GM23338 (cell line): ENCODE data around the gene RHOF. TPM values are rescaled to one million over a fixed set of nuclear protein-coding genes. Genes with fewer than 3 reads are reported as not detected.
A peak's percentile ranks its signal among the peaks of the same experiment; 100 is the strongest.

Source experiments
- ATAC-seq: fragments of 200-7000 bp; cut with Tn5 transposase; 3 replicates; pipeline ENCODE4 v1.9.1; 2020
- DNase-seq: peaks from one replicate; pipeline ENCODE4 v3.0.0-alpha.2; 2015; ENCODE audit warnings: low spot score
- H2AFZ ChIP-seq: fragments of 200-600 bp; sonication (generic); 2 replicates; pipeline ENCODE4 v1.8.0; 2016; ENCODE audit warnings: antibody characterized with exemption, mild to moderate bottlenecking, moderate library complexity
- H3F3A ChIP-seq: fragments of 200-600 bp; sonication (generic); replicated peaks from 2 replicates; pipeline ENCODE4 v1.8.0; 2017; ENCODE audit warnings: antibody characterized with exemption, mixed run types, low read depth
- H3K27ac ChIP-seq: fragments of 200-600 bp; sonication (generic); 2 replicates; pipeline ENCODE4 v1.6.1; 2016; ENCODE audit warnings: low read depth
- H3K27me3 ChIP-seq: fragments of 200-600 bp; sonication (generic); 2 replicates; pipeline ENCODE4 v1.8.0; 2016; ENCODE audit warnings: mild to moderate bottlenecking, mixed run types, moderate library complexity; ENCODE audit not compliant: insufficient read depth
- H3K36me3 ChIP-seq: fragments of 200-600 bp; sonication (generic); 2 replicates; pipeline ENCODE4 v1.8.0; 2016; ENCODE audit warnings: mild to moderate bottlenecking; ENCODE audit not compliant: insufficient read depth
- H3K4me1 ChIP-seq: fragments of 200-600 bp; sonication (generic); 2 replicates; pipeline ENCODE4 v1.8.0; 2016; ENCODE audit warnings: mild to moderate bottlenecking, moderate library complexity; ENCODE audit not compliant: insufficient read depth
- H3K4me2 ChIP-seq: fragments of 200-600 bp; sonication (generic); 2 replicates; pipeline ENCODE4 v1.7.1; 2017; ENCODE audit warnings: mixed run types
- H3K4me3 ChIP-seq: fragments of 200-600 bp; sonication (generic); 2 replicates; pipeline ENCODE4 v1.6.1; 2016; ENCODE audit warnings: mixed run types
- H3K79me2 ChIP-seq: fragments of 200-600 bp; sonication (generic); replicated peaks from 2 replicates; pipeline ENCODE4 v1.8.0; 2017; ENCODE audit warnings: mild to moderate bottlenecking; ENCODE audit not compliant: insufficient read depth
- H3K9me2 ChIP-seq: fragments of 200-600 bp; sonication (generic); 2 replicates; pipeline ENCODE4 v1.8.0; 2017; ENCODE audit not compliant: insufficient read depth
- H4K20me1 ChIP-seq: fragments of 200-600 bp; sonication (generic); replicated peaks from 2 replicates; pipeline ENCODE4 v1.8.0; 2017; ENCODE audit warnings: mild to moderate bottlenecking; ENCODE audit not compliant: insufficient read depth
- H3K27ac Mint-ChIP-seq: 2 replicates; pipeline ENCODE4 v1.8.0; 2020; ENCODE audit warnings: inconsistent platforms, mild to moderate bottlenecking, moderate library complexity, mixed read lengths
- H3K27me3 Mint-ChIP-seq: 3 replicates; pipeline ENCODE4 v1.8.0; 2022; ENCODE audit warnings: low read depth, mild to moderate bottlenecking, moderate library complexity, mixed read lengths, inconsistent platforms; ENCODE audit not compliant: insufficient read depth, poor library complexity
- H3K36me3 Mint-ChIP-seq: 3 replicates; pipeline ENCODE4 v1.8.0; 2021; ENCODE audit warnings: low read depth, mild to moderate bottlenecking, inconsistent platforms, moderate library complexity, mixed read lengths
- H3K4me1 Mint-ChIP-seq: 3 replicates; pipeline ENCODE4 v1.8.0; 2020; ENCODE audit warnings: mild to moderate bottlenecking, inconsistent platforms, mixed read lengths
- H3K4me3 Mint-ChIP-seq: 3 replicates; pipeline ENCODE4 v1.8.0; 2021; ENCODE audit warnings: moderate library complexity, mild to moderate bottlenecking, inconsistent platforms, mixed read lengths
- H3K9me3 Mint-ChIP-seq: 3 replicates; pipeline ENCODE4 v1.8.0; 2020; ENCODE audit warnings: moderate library complexity, mild to moderate bottlenecking, inconsistent platforms, mixed read lengths
- CREB1 ChIP-seq: fragments of 250-450 bp; sonication (Bioruptor Pico); IDR thresholded peaks from 2 replicates; pipeline ENCODE4 v1.5.0; 2020; ENCODE audit warnings: low read depth, mild to moderate bottlenecking, moderate library complexity
- EZH2 ChIP-seq: fragments of 200-600 bp; sonication (generic); IDR thresholded peaks from one replicate; pipeline ENCODE4 v1.8.0; 2017; ENCODE audit warnings: antibody characterized with exemption, mild to moderate bottlenecking, low read depth; ENCODE audit not compliant: unreplicated experiment
- EZH2phosphoT487 ChIP-seq: fragments of 200-600 bp; sonication (generic); IDR thresholded peaks from one replicate; pipeline ENCODE4 v1.8.1; 2018; ENCODE audit warnings: antibody characterized with exemption; ENCODE audit not compliant: unreplicated experiment
- JUNB ChIP-seq: IDR thresholded peaks from one replicate; pipeline ENCODE4 v1.6.1; 2016; ENCODE audit warnings: antibody characterized with exemption; ENCODE audit not compliant: unreplicated experiment
- NANOG ChIP-seq: IDR thresholded peaks from 2 replicates; pipeline ENCODE4 v1.6.1; 2016; ENCODE audit warnings: antibody characterized with exemption, borderline replicate concordance
- POLR2AphosphoS5 ChIP-seq: IDR thresholded peaks from 2 replicates; pipeline ENCODE4 v1.6.1; 2016; ENCODE audit warnings: antibody characterized with exemption, low read depth
- STAT1 ChIP-seq: IDR thresholded peaks from one replicate; pipeline ENCODE4 v1.6.1; 2016; ENCODE audit warnings: antibody characterized with exemption; ENCODE audit not compliant: unreplicated experiment
- ZNF114 ChIP-seq: fragments of 250-450 bp; sonication (Bioruptor Pico); IDR thresholded peaks from 2 replicates; pipeline ENCODE4 v1.5.0; 2020; ENCODE audit warnings: mild to moderate bottlenecking, moderate library complexity
- ZNF331 ChIP-seq: fragments of 250-450 bp; sonication (Bioruptor Pico); IDR thresholded peaks from 2 replicates; pipeline ENCODE4 v1.5.0; 2020; ENCODE audit warnings: low read depth, mild to moderate bottlenecking, moderate library complexity
- polyA plus RNA-seq: library from polyadenylated mRNA; unstranded; fragments of >200 nt; fragmentation: Nextera tagmentation; extraction: Ambion mirVana; gene quantifications from 2 replicates; pipeline ENCODE4 v1.2.1, GENCODE V29; 2016
- total RNA-seq: library from RNA; depleted of rRNA; stranded (reverse); fragments of >200 nt; shearing (Covaris generic); gene quantifications from 2 replicates; pipeline ENCODE4 v1.2.3, GENCODE V29; 2014
- TF ChIP-seq, protein P1 (sequence below), 2 experiments: fragments of 200-600 bp in 1 of 2; sonication (generic) in 1 of 2; conservative IDR thresholded peaks; 2 replicates each; pipeline versions ENCODE4 v1.5.1 to v1.6.1; 2016 to 2017; ENCODE audit warnings: antibody characterized with exemption in 2 of 2, low read depth in 2 of 2, mild to moderate bottlenecking in 2 of 2, moderate library complexity in 1 of 2
- TF ChIP-seq, protein P2 (sequence below): fragments of 250-450 bp; sonication (Bioruptor Pico); IDR thresholded peaks from 2 replicates; pipeline ENCODE4 v1.5.0; 2020; ENCODE audit warnings: mild to moderate bottlenecking, moderate library complexity
- TF ChIP-seq, protein P3 (sequence below): IDR thresholded peaks from 2 replicates; pipeline ENCODE4 v1.6.1; 2016; ENCODE audit warnings: antibody characterized with exemption
- TF ChIP-seq, protein P4 (sequence below): IDR thresholded peaks from one replicate; pipeline ENCODE4 v1.6.1; 2018; ENCODE audit warnings: antibody characterized with exemption; ENCODE audit not compliant: unreplicated experiment

Gene RHOF
- total and polyA plus RNA-seq, 2 experiments from 2014 or later, result 10.5 to 53.4 TPM

DNA sequence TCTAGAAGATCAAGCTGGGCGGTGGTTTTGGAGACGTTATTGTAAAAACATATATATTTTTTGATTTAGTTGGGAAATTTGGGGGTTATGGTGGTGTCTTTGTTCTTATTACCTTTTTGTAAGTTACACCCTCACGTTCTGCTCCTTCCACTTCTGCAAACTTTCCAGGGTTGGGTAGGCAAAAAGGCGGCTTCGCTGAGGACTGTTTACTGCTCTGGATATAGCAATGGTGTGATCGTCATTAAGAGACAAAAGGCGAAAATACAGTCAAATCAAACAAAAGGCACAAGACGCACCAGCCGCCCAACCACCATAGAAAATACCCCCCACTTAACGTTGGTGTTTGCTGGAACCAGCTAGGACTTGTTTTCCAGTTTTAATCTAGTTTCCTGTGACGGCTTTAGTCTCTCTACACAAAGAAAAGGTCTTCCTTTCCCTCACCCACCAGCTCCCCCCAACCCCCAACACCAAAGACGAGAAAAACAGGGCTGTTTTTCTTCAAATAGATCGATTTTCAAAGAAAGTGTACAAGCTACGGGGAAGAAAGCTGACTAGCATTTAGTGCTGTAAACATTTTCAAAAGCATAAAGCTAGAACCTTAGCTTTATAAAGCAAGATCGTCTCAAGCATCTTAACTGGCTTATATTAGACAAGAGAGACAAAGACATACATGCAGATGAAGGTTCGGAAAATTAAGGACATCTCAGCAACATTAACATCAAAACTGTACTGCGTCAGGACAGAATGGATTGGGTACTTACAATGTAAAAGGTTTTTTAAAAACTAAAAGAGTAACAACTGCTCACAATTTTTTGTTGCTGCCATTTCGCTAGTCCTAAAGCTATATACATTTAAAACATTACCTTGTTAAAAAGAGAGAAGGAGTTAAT, 8.4 kb upstream of the RHOF start:
- Mint-ChIP-seq H3K9me3 (peaks cover 5% of the 10 kb centered on the region; the same call in 2 of the 3 replicates), H3K4me3 (peak overlapping the region; percentile 90), H3K36me3 (peaks cover 49% of the 10 kb centered on the region), H3K4me1 (peaks cover 44% of the 10 kb centered on the region), H3K27ac (peak overlapping the region; percentile 100), H3K27me3 (peaks cover 33% of the 10 kb centered on the region)
- Histone ChIP-seq H3K27me3 (no peaks in the 10 kb centered on the region), H4K20me1 (peaks cover 9% of the 10 kb centered on the region; the same call in 1 of the 2 replicates), H3K4me2 (peak overlapping the region; percentile 82), H3K4me1 (peaks cover 37% of the 10 kb centered on the region), H3K79me2 (peaks cover 59% of the 10 kb centered on the region), H3K4me3 (peak overlapping the region; percentile 59), H3K36me3 (no peaks in the 10 kb centered on the region), H3F3A (peaks cover 21% of the 10 kb centered on the region; the same call in 1 of the 2 replicates), H3K27ac (peak overlapping the region; percentile 99), H3K9me2 (no peaks in the 10 kb centered on the region), H2AFZ (no peak overlapping the region)
- no peak for ATAC-seq
- TF ChIP-seq, protein P1, sequence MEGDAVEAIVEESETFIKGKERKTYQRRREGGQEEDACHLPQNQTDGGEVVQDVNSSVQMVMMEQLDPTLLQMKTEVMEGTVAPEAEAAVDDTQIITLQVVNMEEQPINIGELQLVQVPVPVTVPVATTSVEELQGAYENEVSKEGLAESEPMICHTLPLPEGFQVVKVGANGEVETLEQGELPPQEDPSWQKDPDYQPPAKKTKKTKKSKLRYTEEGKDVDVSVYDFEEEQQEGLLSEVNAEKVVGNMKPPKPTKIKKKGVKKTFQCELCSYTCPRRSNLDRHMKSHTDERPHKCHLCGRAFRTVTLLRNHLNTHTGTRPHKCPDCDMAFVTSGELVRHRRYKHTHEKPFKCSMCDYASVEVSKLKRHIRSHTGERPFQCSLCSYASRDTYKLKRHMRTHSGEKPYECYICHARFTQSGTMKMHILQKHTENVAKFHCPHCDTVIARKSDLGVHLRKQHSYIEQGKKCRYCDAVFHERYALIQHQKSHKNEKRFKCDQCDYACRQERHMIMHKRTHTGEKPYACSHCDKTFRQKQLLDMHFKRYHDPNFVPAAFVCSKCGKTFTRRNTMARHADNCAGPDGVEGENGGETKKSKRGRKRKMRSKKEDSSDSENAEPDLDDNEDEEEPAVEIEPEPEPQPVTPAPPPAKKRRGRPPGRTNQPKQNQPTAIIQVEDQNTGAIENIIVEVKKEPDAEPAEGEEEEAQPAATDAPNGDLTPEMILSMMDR (conservative IDR thresholded peaks at IDR 0.05; ENCODE audit: low read depth in 2 of 2), result no peak
- no peak for TF ChIP-seq CREB1 (CRISPR knock-in tag)
- TF ChIP-seq STAT1, result no peak
- TF ChIP-seq, protein P2, sequence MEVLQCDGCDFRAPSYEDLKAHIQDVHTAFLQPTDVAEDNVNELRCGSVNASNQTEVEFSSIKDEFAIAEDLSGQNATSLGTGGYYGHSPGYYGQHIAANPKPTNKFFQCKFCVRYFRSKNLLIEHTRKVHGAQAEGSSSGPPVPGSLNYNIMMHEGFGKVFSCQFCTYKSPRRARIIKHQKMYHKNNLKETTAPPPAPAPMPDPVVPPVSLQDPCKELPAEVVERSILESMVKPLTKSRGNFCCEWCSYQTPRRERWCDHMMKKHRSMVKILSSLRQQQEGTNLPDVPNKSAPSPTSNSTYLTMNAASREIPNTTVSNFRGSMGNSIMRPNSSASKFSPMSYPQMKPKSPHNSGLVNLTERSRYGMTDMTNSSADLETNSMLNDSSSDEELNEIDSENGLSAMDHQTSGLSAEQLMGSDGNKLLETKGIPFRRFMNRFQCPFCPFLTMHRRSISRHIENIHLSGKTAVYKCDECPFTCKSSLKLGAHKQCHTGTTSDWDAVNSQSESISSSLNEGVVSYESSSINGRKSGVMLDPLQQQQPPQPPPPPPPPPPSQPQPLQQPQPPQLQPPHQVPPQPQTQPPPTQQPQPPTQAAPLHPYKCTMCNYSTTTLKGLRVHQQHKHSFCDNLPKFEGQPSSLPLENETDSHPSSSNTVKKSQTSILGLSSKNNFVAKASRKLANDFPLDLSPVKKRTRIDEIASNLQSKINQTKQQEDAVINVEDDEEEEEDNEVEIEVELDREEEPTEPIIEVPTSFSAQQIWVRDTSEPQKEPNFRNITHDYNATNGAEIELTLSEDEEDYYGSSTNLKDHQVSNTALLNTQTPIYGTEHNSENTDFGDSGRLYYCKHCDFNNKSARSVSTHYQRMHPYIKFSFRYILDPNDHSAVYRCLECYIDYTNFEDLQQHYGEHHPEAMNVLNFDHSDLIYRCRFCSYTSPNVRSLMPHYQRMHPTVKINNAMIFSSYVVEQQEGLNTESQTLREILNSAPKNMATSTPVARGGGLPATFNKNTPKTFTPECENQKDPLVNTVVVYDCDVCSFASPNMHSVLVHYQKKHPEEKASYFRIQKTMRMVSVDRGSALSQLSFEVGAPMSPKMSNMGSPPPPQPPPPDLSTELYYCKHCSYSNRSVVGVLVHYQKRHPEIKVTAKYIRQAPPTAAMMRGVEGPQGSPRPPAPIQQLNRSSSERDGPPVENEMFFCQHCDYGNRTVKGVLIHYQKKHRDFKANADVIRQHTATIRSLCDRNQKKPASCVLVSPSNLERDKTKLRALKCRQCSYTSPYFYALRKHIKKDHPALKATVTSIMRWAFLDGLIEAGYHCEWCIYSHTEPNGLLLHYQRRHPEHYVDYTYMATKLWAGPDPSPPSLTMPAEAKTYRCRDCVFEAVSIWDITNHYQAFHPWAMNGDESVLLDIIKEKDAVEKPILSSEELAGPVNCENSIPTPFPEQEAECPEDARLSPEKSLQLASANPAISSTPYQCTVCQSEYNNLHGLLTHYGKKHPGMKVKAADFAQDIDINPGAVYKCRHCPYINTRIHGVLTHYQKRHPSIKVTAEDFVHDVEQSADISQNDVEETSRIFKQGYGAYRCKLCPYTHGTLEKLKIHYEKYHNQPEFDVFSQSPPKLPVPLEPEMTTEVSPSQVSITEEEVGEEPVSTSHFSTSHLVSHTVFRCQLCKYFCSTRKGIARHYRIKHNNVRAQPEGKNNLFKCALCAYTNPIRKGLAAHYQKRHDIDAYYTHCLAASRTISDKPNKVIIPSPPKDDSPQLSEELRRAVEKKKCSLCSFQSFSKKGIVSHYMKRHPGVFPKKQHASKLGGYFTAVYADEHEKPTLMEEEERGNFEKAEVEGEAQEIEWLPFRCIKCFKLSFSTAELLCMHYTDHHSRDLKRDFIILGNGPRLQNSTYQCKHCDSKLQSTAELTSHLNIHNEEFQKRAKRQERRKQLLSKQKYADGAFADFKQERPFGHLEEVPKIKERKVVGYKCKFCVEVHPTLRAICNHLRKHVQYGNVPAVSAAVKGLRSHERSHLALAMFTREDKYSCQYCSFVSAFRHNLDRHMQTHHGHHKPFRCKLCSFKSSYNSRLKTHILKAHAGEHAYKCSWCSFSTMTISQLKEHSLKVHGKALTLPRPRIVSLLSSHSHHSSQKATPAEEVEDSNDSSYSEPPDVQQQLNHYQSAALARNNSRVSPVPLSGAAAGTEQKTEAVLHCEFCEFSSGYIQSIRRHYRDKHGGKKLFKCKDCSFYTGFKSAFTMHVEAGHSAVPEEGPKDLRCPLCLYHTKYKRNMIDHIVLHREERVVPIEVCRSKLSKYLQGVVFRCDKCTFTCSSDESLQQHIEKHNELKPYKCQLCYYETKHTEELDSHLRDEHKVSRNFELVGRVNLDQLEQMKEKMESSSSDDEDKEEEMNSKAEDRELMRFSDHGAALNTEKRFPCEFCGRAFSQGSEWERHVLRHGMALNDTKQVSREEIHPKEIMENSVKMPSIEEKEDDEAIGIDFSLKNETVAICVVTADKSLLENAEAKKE (CRISPR knock-in tag), result no peak
- TF ChIP-seq JUNB, result no peak
- no peak for TF ChIP-seq EZH2phosphoT487
- TF ChIP-seq NANOG, result no peak
- TF ChIP-seq, protein P3, sequence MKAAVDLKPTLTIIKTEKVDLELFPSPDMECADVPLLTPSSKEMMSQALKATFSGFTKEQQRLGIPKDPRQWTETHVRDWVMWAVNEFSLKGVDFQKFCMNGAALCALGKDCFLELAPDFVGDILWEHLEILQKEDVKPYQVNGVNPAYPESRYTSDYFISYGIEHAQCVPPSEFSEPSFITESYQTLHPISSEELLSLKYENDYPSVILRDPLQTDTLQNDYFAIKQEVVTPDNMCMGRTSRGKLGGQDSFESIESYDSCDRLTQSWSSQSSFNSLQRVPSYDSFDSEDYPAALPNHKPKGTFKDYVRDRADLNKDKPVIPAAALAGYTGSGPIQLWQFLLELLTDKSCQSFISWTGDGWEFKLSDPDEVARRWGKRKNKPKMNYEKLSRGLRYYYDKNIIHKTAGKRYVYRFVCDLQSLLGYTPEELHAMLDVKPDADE, result no peak
- no peak for TF ChIP-seq EZH2
- TF ChIP-seq ZNF114 (CRISPR knock-in tag), result no peak
- TF ChIP-seq ZNF331 (CRISPR knock-in tag), result no peak
- no peak for TF ChIP-seq POLR2AphosphoS5
- TF ChIP-seq, protein P4, sequence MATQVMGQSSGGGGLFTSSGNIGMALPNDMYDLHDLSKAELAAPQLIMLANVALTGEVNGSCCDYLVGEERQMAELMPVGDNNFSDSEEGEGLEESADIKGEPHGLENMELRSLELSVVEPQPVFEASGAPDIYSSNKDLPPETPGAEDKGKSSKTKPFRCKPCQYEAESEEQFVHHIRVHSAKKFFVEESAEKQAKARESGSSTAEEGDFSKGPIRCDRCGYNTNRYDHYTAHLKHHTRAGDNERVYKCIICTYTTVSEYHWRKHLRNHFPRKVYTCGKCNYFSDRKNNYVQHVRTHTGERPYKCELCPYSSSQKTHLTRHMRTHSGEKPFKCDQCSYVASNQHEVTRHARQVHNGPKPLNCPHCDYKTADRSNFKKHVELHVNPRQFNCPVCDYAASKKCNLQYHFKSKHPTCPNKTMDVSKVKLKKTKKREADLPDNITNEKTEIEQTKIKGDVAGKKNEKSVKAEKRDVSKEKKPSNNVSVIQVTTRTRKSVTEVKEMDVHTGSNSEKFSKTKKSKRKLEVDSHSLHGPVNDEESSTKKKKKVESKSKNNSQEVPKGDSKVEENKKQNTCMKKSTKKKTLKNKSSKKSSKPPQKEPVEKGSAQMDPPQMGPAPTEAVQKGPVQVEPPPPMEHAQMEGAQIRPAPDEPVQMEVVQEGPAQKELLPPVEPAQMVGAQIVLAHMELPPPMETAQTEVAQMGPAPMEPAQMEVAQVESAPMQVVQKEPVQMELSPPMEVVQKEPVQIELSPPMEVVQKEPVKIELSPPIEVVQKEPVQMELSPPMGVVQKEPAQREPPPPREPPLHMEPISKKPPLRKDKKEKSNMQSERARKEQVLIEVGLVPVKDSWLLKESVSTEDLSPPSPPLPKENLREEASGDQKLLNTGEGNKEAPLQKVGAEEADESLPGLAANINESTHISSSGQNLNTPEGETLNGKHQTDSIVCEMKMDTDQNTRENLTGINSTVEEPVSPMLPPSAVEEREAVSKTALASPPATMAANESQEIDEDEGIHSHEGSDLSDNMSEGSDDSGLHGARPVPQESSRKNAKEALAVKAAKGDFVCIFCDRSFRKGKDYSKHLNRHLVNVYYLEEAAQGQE, result no peak
- peak; percentile 58 for DNase-seq
